Lower leg skin (tissue), 4 donors: ENCODE data around the gene GALNT12. TPM values are rescaled to one million over a fixed set of nuclear protein-coding genes. Genes with fewer than 3 reads are reported as not detected.

Source experiments
- DNase-seq, 2 donors: peaks; one replicate each; pipeline ENCODE4 v3.0.0-alpha.2; 2019; ENCODE audit warnings: low spot score in 2 of 2
- H3K4me3 ChIP-seq: fragments of 200-600 bp; sonication (generic); 2 replicates; pipeline ENCODE4 v1.5.1; 2017; ENCODE audit warnings: mild to moderate bottlenecking, low read depth; ENCODE audit not compliant: poor library complexity, severe bottlenecking
- CTCF ChIP-seq, 3 donors: fragments of 450-650 bp; IDR thresholded peaks; one replicate each; pipeline ENCODE4 v1.5.1; 2016; ENCODE audit warnings: antibody characterized with exemption in 3 of 3, mild to moderate bottlenecking in 3 of 3, moderate library complexity in 2 of 3
- POLR2A ChIP-seq, 2 donors: fragments of 450-650 bp; IDR thresholded peaks; one replicate each; pipeline ENCODE4 v1.6.1; 2016 to 2017; ENCODE audit warnings: antibody characterized with exemption in 2 of 2, mild to moderate bottlenecking in 1 of 2, moderate library complexity in 1 of 2
- WGBS, 2 donors: methylation state at CpG; one replicate each; pipeline ENCODE4 v1.1.5; 2018; 5-methylcytosine and 5-hydroxymethylcytosine counted together
- intact Hi-C: fragments of 100-400 bp; cut with DNase I; formaldehyde crosslinking; loops from one replicate; pipeline ENCODE4 v1.15.0; 2023; ENCODE audit warnings: low total_unique reads
- total RNA-seq, 4 donors: library from RNA; depleted of rRNA; stranded (reverse); fragments of >200 nt; gene quantifications; one replicate each; pipeline ENCODE4 v1.1.0, GENCODE V29; 2016

Gene GALNT12
- total RNA-seq, 4 donors from 2014 or later = 4.9 to 8.5 (median 6.4) TPM

- DNase-seq = peak in 1 of 2 donors; percentile 58
- no peak for TF ChIP-seq POLR2A (IDR thresholded peaks at IDR 0.05)
- no peak for TF ChIP-seq CTCF (IDR thresholded peaks at IDR 0.05)
- intact Hi-C loops = loop anchor here (2.0 kb wide), 1 partner anchor 70 kb away; no protein-coding TSS in a partner anchor
- WGBS, 2 donors = 92 to 93% methylated on average over 6 of the region's 6 CpGs
- no peak overlapping the region for H3K4me3 ChIP-seq
Measured at GRCh38 chr9:98822661-98823060, 15.2 kb downstream of the GALNT12 start.

- WGBS, 2 donors = 100% methylated on average over 1 to 3 of the region's 3 CpGs
- DNase-seq = peak in 1 of 2 donors; percentile 66
- no peak overlapping the region for H3K4me3 ChIP-seq
- intact Hi-C loops = loop anchor here (2.0 kb wide), 1 partner anchor 69 kb away; no protein-coding TSS in a partner anchor
- no peak for TF ChIP-seq POLR2A (IDR thresholded peaks at IDR 0.05)
- no peak for TF ChIP-seq CTCF (IDR thresholded peaks at IDR 0.05)
Measured at GRCh38 chr9:98823666-98824334, 16.3 kb downstream of the GALNT12 start.

GRCh38 chr9:98825414-98825813 is 17.9 kb downstream of the GALNT12 start:
- peak in 1 of 2 donors; percentile 32 for DNase-seq
- TF ChIP-seq POLR2A (IDR thresholded peaks at IDR 0.05) = no peak
- TF ChIP-seq CTCF (IDR thresholded peaks at IDR 0.05) = no peak
- H3K4me3 ChIP-seq = no peak overlapping the region
- intact Hi-C loops = no loop called here
- WGBS, 2 donors = 81 to 82% methylated on average over 3 of the region's 3 CpGs

- no peak for DNase-seq
- no peak for TF ChIP-seq CTCF (IDR thresholded peaks at IDR 0.05)
- TF ChIP-seq POLR2A (IDR thresholded peaks at IDR 0.05) = no peak
- intact Hi-C loops = no loop called here
- no peak overlapping the region for H3K4me3 ChIP-seq
- WGBS, 2 donors = 91 to 92% methylated on average over 20 of the region's 20 CpGs
Measured at GRCh38 chr9:98826716-98827115, 19.2 kb downstream of the GALNT12 start.

GRCh38 chr9:98829766-98830165 is 22.3 kb downstream of the GALNT12 start:
- no peak for TF ChIP-seq POLR2A (IDR thresholded peaks at IDR 0.05)
- TF ChIP-seq CTCF (IDR thresholded peaks at IDR 0.05) = no peak
- no peak overlapping the region for H3K4me3 ChIP-seq
- no peak for DNase-seq
- 91 to 93% methylated on average over 5 of the region's 5 CpGs for WGBS, 2 donors
- intact Hi-C loops = no loop called here

- no peak for DNase-seq
- TF ChIP-seq CTCF (IDR thresholded peaks at IDR 0.05) (no peak), POLR2A (IDR thresholded peaks at IDR 0.05) (no peak)
- H3K4me3 ChIP-seq = no peak overlapping the region
- WGBS, 2 donors = 91 to 97% methylated on average over 5 of the region's 5 CpGs
- intact Hi-C loops = no loop called here
Measured at GRCh38 chr9:98830554-98830953, 23.1 kb downstream of the GALNT12 start.
